ENCODE data around the gene MTG2.

- TF ChIP-seq CTCF (IDR thresholded peaks at IDR 0.05; ENCODE audit: low read depth, low read length) (no peak), EZH2phosphoT487 (IDR thresholded peaks at IDR 0.05; ENCODE audit: low read depth) (no peak)
These were observed 59.3 kb downstream of the MTG2 start for GRCh38 chr20:62242176-62242575.
